Mesenchymal stem cell (in vitro differentiated cells and primary cell): ENCODE results near the gene PPP6R3.

ENCODE experiments used
- DNase-seq: peaks from one replicate; pipeline ENCODE4 v3.0.0-alpha.2; 2013
- H2AFZ ChIP-seq: one replicate; pipeline ENCODE4 v1.6.1; 2013; ENCODE audit warnings: low read depth, mild to moderate bottlenecking, control low read depth, inconsistent platforms, low read length, moderate library complexity
- H2AK5ac ChIP-seq: 2 replicates; pipeline ENCODE4 v1.6.1; 2013; ENCODE audit warnings: low read length, moderate library complexity, mild to moderate bottlenecking, inconsistent platforms; ENCODE audit not compliant: severe bottlenecking
- H2BK120ac ChIP-seq: one replicate; pipeline ENCODE4 v1.6.1; 2013; ENCODE audit warnings: low read depth, mild to moderate bottlenecking, inconsistent platforms, low read length, moderate library complexity
- H2BK12ac ChIP-seq, 2 experiments: one replicate each; pipeline ENCODE4 v1.6.1; 2013; ENCODE audit warnings: inconsistent platforms in 2 of 2, low read length in 2 of 2, mild to moderate bottlenecking in 2 of 2, moderate library complexity in 2 of 2, control low read depth in 1 of 2
- H2BK15ac ChIP-seq: one replicate; pipeline ENCODE4 v1.6.1; 2013; ENCODE audit warnings: mild to moderate bottlenecking, low read depth, inconsistent platforms; ENCODE audit not compliant: poor library complexity, severe bottlenecking
- H2BK5ac ChIP-seq: 2 replicates; pipeline ENCODE4 v1.6.1; 2013; ENCODE audit warnings: low read depth, mild to moderate bottlenecking, low read length, control low read depth, inconsistent platforms; ENCODE audit not compliant: poor library complexity, severe bottlenecking
- H3K14ac ChIP-seq, 2 experiments: one replicate each; pipeline ENCODE4 v1.6.1; 2013; ENCODE audit warnings: inconsistent platforms in 2 of 2, low read length in 2 of 2, control low read depth in 1 of 2, mild to moderate bottlenecking in 1 of 2, moderate library complexity in 1 of 2
- H3K18ac ChIP-seq, 2 experiments: one replicate each; pipeline ENCODE4 v1.6.1; 2013; ENCODE audit warnings: inconsistent platforms in 2 of 2, low read length in 2 of 2, control low read depth in 1 of 2, low read depth in 1 of 2, mild to moderate bottlenecking in 1 of 2
- H3K23ac ChIP-seq, 2 experiments: one replicate each; pipeline ENCODE4 v1.6.1; 2013; ENCODE audit warnings: inconsistent platforms in 2 of 2, low read length in 2 of 2, mild to moderate bottlenecking in 2 of 2, moderate library complexity in 2 of 2, control low read depth in 1 of 2
- H3K27ac ChIP-seq: 2 replicates; pipeline ENCODE4 v1.5.1; 2013; ENCODE audit warnings: mild to moderate bottlenecking, moderate library complexity, low read length, control low read depth, inconsistent platforms; ENCODE audit not compliant: poor library complexity, severe bottlenecking
- H3K27me3 ChIP-seq, 2 experiments: 2 replicates each; pipeline versions ENCODE4 v1.6.1 to v1.7.0; 2013; ENCODE audit warnings: low read length in 2 of 2, mild to moderate bottlenecking in 2 of 2, moderate library complexity in 2 of 2, control low read depth in 1 of 2, inconsistent platforms in 1 of 2; ENCODE audit not compliant: control insufficient read depth in 1 of 2, insufficient read depth in 1 of 2
- H3K36me3 ChIP-seq, 2 experiments: 2 replicates each; pipeline versions ENCODE4 v1.6.1 to v1.7.0; 2013; ENCODE audit warnings: low read length in 2 of 2, control low read depth in 1 of 2, inconsistent platforms in 1 of 2, low read depth in 1 of 2, mild to moderate bottlenecking in 1 of 2; ENCODE audit not compliant: insufficient read depth in 2 of 2, control insufficient read depth in 1 of 2
- H3K4ac ChIP-seq, 2 experiments: one replicate each; pipeline ENCODE4 v1.6.1; 2013; ENCODE audit warnings: inconsistent platforms in 2 of 2, low read length in 2 of 2, mild to moderate bottlenecking in 2 of 2, moderate library complexity in 2 of 2, control low read depth in 1 of 2, low read depth in 1 of 2
- H3K4me1 ChIP-seq: 2 replicates; pipeline ENCODE4 v1.6.1; 2013; ENCODE audit warnings: low read depth, low read length, control low read depth; ENCODE audit not compliant: control insufficient read depth, insufficient read depth
- H3K4me2 ChIP-seq: 2 replicates; pipeline ENCODE4 v1.6.1; 2013; ENCODE audit warnings: low read length, mild to moderate bottlenecking, inconsistent platforms; ENCODE audit not compliant: poor library complexity, severe bottlenecking
- H3K4me3 ChIP-seq, 2 experiments: 2 replicates each; pipeline versions ENCODE4 v1.5.1 to v1.7.0; 2013; ENCODE audit warnings: low read length in 2 of 2, mild to moderate bottlenecking in 2 of 2, control low read depth in 1 of 2, low read depth in 1 of 2; ENCODE audit not compliant: insufficient read depth in 1 of 2
- H3K79me1 ChIP-seq: replicated peaks from 2 replicates; pipeline ENCODE4 v1.6.1; 2013; ENCODE audit warnings: mild to moderate bottlenecking, control low read depth, low read length, inconsistent platforms; ENCODE audit not compliant: poor library complexity, severe bottlenecking
- H3K9ac ChIP-seq: 2 replicates; pipeline ENCODE4 v1.7.0; 2013; ENCODE audit warnings: mild to moderate bottlenecking, low read length, moderate library complexity
- H3K9me3 ChIP-seq: 2 replicates; pipeline ENCODE4 v1.7.0; 2013; ENCODE audit warnings: mild to moderate bottlenecking, low read length; ENCODE audit not compliant: control insufficient read depth
- H4K8ac ChIP-seq: one replicate; pipeline ENCODE4 v1.6.1; 2013; ENCODE audit warnings: inconsistent platforms, mild to moderate bottlenecking, low read length, moderate library complexity
- H4K91ac ChIP-seq: one replicate; pipeline ENCODE4 v1.6.1; 2013; ENCODE audit warnings: mild to moderate bottlenecking, low read length, inconsistent platforms
- WGBS: methylation state at CpG from one replicate; pipeline ENCODE4 v1.1.7; 2013; ENCODE audit warnings: mixed read lengths; 5-methylcytosine and 5-hydroxymethylcytosine counted together

The PPP6R3 gene

GRCh38 chr11:68449951-68450350 is 10.6 kb upstream of the PPP6R3 start:
- Histone ChIP-seq H3K4me1 (peaks cover 4% of the 10 kb centered on the region), H3K9ac (no peak overlapping the region), H3K23ac (no peak overlapping the region), H2BK12ac (no peak overlapping the region), H3K18ac (no peak overlapping the region), H3K79me1 (peaks cover 3% of the 10 kb centered on the region), H3K27me3 (peaks cover 0 to 4% of the 10 kb centered on the region in 2 experiments), H3K14ac (no peak overlapping the region), H3K36me3 (peaks cover 16 to 41% of the 10 kb centered on the region in 2 experiments), H2BK5ac (no peak overlapping the region), H3K4me3 (no peak overlapping the region), H4K8ac (no peak overlapping the region), H3K27ac (no peak overlapping the region), H3K4ac (no peak overlapping the region), H3K9me3 (no peaks in the 10 kb centered on the region), H3K4me2 (no peak overlapping the region), H2BK15ac (no peak overlapping the region), H2AK5ac (no peak overlapping the region), H2AFZ (no peak overlapping the region), H4K91ac (peak overlapping the region; percentile 1), H2BK120ac (no peak overlapping the region)
- WGBS, result 96% methylated on average over 11 of the region's 11 CpGs
- DNase-seq, result no peak

- no peak overlapping the region for H4K91ac ChIP-seq
- H3K23ac ChIP-seq, result no peak overlapping the region
- no peaks in the 10 kb centered on the region for H3K9me3 ChIP-seq
- H4K8ac ChIP-seq, result no peak overlapping the region
- no peak overlapping the region for H3K4me3 ChIP-seq
- H2BK5ac ChIP-seq, result no peak overlapping the region
- H3K18ac ChIP-seq, result no peak overlapping the region
- H3K36me3 ChIP-seq, result peaks cover 16 to 37% of the 10 kb centered on the region in 2 experiments
- peaks cover 4% of the 10 kb centered on the region for H3K4me1 ChIP-seq
- no peak overlapping the region for H3K14ac ChIP-seq
- no peak overlapping the region for H3K4me2 ChIP-seq
- H2BK120ac ChIP-seq, result no peak overlapping the region
- no peak overlapping the region for H3K27ac ChIP-seq
- DNase-seq, result no peak
- 98% methylated on average over 7 of the region's 8 CpGs for WGBS
- H3K79me1 ChIP-seq, result peaks cover 3% of the 10 kb centered on the region
- no peak overlapping the region for H3K4ac ChIP-seq
- no peak overlapping the region for H2AK5ac ChIP-seq
- H2AFZ ChIP-seq, result no peak overlapping the region
- H3K27me3 ChIP-seq, result peaks cover 0 to 11% of the 10 kb centered on the region in 2 experiments
- no peak overlapping the region for H2BK15ac ChIP-seq
- H3K9ac ChIP-seq, result no peak overlapping the region
- H2BK12ac ChIP-seq, result no peak overlapping the region
Observed at GRCh38 chr11:68450711-68451110, 9.8 kb upstream of the PPP6R3 start.

GRCh38 chr11:68454767-68455166 is 5.8 kb upstream of the PPP6R3 start:
- H3K27me3 ChIP-seq, result peaks cover 0 to 15% of the 10 kb centered on the region in 2 experiments
- H3K4me3 ChIP-seq, result no peak overlapping the region
- no peak overlapping the region for H3K27ac ChIP-seq
- H3K4ac ChIP-seq, result no peak overlapping the region
- H3K9me3 ChIP-seq, result no peaks in the 10 kb centered on the region
- H3K9ac ChIP-seq, result no peak overlapping the region
- no peak overlapping the region for H3K4me2 ChIP-seq
- no peak overlapping the region for H2AFZ ChIP-seq
- no peak overlapping the region for H4K91ac ChIP-seq
- H2BK15ac ChIP-seq, result no peak overlapping the region
- H3K79me1 ChIP-seq, result no peaks in the 10 kb centered on the region
- no peak for DNase-seq
- no peak overlapping the region for H2BK5ac ChIP-seq
- H3K23ac ChIP-seq, result no peak overlapping the region
- H3K18ac ChIP-seq, result no peak overlapping the region
- H3K4me1 ChIP-seq, result peaks cover 2% of the 10 kb centered on the region
- H2AK5ac ChIP-seq, result no peak overlapping the region
- H3K14ac ChIP-seq, result no peak overlapping the region
- H2BK12ac ChIP-seq, result no peak overlapping the region
- peaks cover 0 to 3% of the 10 kb centered on the region in 2 experiments for H3K36me3 ChIP-seq
- no peak overlapping the region for H4K8ac ChIP-seq
- 61% methylated on average over 8 of the region's 8 CpGs for WGBS
- no peak overlapping the region for H2BK120ac ChIP-seq

GRCh38 chr11:68455485-68455884 is 5.1 kb upstream of the PPP6R3 start:
- peaks cover 0 to 15% of the 10 kb centered on the region in 2 experiments for H3K27me3 ChIP-seq
- H4K91ac ChIP-seq, result no peak overlapping the region
- no peak overlapping the region for H3K14ac ChIP-seq
- 90% methylated on average over 8 of the region's 8 CpGs for WGBS
- H3K9me3 ChIP-seq, result no peaks in the 10 kb centered on the region
- no peak overlapping the region for H2BK5ac ChIP-seq
- H2BK12ac ChIP-seq, result no peak overlapping the region
- no peak overlapping the region for H2AK5ac ChIP-seq
- no peak overlapping the region for H3K4me2 ChIP-seq
- no peak overlapping the region for H3K9ac ChIP-seq
- no peak overlapping the region for H2BK15ac ChIP-seq
- H3K18ac ChIP-seq, result no peak overlapping the region
- no peaks in the 10 kb centered on the region for H3K36me3 ChIP-seq
- DNase-seq, result no peak
- no peak overlapping the region for H4K8ac ChIP-seq
- no peak overlapping the region for H3K4me3 ChIP-seq
- H3K23ac ChIP-seq, result no peak overlapping the region
- no peak overlapping the region for H2BK120ac ChIP-seq
- no peak overlapping the region for H3K4ac ChIP-seq
- H3K79me1 ChIP-seq, result no peaks in the 10 kb centered on the region
- no peak overlapping the region for H2AFZ ChIP-seq
- peaks cover 2% of the 10 kb centered on the region for H3K4me1 ChIP-seq
- no peak overlapping the region for H3K27ac ChIP-seq
